ENCODE results near the gene EAF1.
A peak's percentile ranks its signal among the peaks of the same experiment; 100 is the strongest.
"Not testable (repeated sequence)": the region's sequence is repeated elsewhere in the genome, so short reads cannot be mapped to it uniquely, and the experiment has no call there.

The EAF1 gene

DNA sequence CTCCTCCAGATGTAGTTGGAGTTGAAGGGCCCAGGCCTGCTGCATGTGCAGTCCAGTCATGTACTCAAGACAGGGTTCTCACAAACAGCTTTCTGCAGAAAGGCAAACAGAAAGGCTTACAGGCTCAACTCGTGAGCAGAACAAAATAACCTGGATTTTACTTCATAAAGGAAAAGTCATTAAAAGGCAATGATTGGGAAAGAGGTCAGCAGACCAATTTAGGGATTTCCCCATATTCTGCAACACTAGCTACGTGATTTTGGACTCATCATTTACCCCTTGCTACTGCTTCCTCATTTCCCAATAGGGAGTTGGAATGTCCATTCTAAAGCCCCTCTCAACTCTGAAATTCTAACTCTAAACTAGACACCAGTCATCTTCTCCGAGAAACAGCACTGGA, 18.2 kb upstream of the EAF1 start:
- no peak for DNase-seq

DNA sequence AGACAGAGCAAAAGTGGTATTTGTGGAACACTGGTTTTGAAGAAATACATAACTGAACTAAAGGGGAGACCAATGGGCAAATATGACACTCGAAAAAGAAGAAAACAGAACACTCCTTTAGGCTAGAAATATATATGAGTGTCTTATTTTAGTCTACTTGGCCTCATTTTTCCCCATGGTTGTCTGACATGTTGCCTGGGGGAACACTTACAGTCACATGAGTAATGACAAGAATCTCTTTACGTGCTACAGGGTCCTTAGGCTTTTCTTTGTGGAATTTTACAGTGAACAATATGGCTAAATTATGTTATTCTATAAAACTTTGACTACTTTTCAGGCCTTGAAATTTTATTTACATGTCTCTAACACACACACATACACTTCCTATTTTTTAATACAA, 17.6 kb upstream of the EAF1 start:
- DNase-seq = no peak

DNA sequence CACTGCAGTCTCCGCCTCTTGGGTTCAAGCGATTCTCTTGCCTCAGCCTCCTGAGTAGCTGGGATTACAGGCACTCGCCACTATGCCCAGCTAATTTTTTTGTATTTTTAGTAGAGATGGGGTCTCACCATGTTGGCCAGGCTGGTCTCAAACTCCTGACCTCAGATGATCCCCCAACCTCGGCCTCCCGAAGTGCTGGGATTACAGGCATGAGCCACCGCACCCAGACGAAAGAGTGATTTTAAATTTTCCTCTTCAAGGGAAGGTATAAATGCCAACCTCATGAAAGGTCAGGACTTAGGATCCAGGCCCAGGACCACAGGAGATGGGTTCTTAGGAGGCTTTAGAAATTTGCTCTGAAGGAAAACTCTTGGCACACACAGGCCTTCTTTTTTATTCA, 16.4 kb upstream of the EAF1 start:
- not testable (repeated sequence) for DNase-seq

DNA sequence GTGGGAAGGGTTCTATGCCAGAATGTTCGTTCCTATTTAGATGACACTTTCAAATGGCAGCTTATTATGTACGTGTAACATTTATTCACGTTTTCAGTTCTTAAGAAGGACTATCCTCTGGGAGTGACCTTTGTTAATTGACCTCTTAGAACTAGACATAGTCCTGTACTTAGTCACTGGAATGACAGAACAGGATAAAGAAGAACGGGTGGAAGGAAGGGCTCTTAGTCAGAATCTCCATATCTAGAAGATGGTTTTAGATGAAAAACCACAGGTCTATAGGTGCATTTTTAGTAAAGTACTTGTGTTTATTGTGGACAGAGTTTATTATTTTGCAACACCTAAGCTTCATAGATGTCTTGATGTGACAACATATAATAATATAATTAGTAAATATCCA, 6.5 kb upstream of the EAF1 start:
- DNase-seq = no peak

DNA sequence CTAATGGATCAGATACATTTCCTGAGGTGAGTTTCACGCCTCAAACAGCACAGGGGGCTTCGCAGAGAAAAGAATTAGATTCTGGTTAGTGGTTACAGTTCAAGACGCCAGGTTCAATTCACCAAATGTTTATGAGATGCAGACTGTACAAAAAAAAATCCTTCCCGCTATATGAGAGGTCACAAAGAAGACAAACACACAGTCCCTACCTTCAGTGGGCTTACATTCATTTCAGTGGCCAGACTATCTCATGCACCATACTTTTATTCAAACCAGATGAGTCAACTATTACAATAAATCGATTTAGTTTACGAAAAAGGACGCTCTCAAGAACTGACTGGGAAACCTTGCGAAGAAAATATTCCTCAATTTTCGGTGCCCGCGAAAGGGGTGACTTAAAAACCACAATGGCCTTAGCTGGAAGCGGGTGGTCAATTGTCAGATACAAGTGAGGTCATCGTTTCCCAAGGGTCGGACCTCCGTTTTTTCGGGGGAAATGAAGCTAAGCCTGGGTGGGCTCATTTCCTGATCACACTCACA, 749 bp upstream of the EAF1 start:
- no peak for DNase-seq

DNA sequence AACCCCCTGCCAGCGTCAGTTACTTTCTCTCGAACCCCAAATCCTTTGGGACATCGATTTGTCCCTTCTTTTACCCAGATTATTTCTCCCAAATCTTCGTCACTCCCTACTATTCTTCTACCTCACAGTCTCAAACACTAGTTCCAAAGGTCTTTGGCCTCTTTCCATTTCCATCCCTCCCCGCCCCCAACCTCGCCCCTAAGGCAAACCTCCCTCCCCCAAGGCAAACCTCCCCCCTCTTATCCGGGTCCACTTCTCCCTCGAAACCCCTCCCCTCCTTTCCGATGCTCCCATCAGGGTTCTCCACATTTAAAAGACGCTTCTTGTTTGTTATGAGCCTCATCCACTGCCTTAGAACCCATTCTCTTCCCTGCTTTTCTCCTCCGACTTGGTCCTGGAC, 583 bp downstream of the EAF1 start:
- DNase-seq = no peak

DNA sequence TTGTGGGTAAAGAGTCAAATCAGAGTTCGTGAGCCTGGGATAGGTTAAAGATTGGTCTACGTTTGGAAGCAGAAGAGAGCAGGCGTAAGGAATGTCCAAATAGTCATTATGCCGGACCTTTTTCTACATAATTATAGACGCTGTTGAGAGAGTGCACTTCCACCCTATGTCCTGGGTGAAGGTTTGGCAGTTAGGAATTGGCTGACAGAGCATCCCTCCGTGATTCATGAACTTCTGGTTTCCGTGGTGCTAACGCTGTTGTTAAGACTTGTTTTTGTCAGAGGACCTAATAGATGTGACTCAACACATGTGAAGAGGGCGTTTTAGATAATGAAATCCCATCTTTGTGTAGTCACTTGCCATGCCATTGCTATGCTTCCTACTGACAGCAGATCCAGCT, 1.1 kb downstream of the EAF1 start:
- peak; percentile 24 for DNase-seq

DNA sequence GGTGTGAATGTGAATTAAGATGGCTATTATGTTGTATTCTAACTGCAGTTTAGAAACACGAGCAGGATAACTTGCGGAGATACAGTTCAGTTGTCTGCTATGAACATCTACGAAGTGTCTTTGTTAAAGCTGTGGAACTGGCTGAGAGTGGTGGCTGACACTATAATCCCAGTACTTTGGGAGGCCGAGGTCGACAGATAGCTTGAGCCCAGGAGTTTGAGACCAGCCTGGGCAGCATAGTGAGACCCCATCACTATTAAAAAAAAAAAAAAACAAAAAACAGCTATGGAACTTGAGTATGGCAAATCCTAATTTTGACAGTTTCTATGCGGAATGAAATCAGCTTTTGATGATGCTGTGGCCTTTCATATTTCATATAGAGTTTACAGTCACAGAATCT, 1.7 kb downstream of the EAF1 start:
- no peak for DNase-seq

DNA sequence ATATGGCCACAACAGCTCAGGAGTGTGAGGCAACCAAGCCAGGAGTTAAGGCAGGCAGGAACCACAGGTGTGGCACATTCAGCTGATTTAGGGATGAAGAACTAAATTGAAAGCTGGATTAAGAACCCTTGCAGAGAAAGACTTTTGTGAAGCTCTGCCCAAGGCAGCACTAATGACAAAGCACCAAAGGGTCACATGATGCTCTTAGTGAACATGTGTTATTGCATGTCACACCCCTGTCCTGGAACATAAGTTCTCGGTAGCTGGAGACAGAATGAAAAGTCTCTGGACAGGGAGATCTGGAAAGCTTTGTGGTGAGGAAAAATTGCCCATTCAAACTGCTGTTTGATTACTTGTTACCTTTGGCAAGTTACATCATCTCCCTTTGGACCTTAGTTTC, 3.2 kb downstream of the EAF1 start:
- DNase-seq = no peak

DNA sequence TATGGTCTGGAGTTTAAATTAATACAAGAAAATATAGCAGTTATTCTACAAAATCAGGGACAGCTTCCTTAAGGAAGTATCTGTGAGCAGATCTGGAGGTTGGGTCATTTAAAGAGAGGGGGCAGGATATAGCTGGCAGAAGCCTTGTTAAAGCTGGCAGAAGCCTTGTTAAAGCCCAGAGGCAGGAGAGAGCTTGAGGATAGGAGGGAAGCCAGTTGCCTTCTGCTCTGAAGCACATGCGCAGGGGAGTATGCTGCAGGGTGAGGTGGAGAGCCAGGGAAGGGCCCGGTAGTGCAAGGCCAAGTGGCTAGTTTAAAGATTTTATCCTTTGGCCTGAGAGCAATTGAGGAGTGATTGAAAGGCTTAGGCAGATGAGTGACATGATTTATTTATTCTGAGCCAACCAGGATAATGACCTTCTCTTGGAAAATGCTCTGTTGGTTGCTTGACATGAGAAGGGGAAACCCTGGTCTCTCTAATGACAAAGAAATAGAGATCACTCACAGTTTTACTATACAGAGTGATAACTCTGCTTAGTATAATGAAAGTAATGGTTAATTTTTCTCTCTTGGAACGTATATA, 3.9 kb downstream of the EAF1 start:
- DNase-seq = no peak

DNA sequence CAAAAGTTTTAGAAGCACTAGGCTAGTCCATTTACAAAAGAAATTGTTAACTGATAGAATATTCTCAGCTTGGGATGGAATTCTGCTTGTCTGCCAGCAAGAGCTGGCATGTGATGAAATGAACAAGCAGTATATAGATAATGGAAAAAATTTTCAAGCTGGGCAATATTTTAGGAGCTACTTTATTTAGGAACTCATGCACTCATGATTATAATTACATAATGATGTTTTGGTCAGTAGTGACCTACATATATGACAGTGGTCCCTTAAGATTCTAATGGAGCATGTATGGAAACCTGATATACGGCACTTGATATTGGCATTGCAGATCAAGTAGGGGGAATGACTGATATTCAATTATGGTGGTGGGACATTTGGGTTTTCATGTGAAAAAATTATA, 6.1 kb downstream of the EAF1 start:
- DNase-seq = no peak

DNA sequence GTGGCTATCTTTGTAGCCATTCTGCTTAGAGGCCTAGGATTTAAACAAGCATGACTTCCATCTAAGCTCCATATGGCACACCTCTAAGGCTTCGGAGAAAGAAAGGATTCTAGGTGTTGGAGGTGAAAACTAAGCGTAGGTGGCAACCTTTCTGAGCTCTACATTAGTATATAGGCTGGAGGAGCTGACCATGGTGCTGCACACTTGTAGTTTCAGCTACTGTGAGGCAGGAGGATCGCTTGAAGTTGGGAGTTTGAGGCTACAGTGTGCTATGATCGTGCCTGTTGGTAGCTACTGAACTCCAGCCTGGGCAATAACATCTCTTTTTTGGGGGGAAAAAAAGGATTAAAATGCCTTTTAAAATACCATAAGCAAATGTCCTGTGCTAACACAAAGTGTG, 7.4 kb downstream of the EAF1 start:
- no peak for DNase-seq

DNA sequence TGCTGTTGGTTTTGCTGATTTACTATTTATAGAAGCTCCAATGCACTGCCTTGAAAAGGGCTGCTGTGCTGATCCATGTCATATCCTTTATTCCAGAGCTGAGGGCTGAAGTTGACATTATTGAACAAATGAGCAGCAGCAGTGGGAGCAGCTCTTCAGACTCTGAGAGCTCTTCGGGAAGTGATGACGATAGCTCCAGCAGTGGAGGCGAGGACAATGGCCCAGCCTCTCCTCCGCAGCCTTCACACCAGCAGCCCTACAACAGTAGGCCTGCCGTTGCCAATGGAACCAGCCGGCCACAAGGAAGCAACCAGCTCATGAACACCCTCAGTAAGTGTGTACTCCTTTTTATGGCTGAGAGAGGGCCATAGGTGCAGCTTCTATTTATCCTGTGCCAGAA, 8.8 kb downstream of the EAF1 start:
- no peak for DNase-seq

DNA sequence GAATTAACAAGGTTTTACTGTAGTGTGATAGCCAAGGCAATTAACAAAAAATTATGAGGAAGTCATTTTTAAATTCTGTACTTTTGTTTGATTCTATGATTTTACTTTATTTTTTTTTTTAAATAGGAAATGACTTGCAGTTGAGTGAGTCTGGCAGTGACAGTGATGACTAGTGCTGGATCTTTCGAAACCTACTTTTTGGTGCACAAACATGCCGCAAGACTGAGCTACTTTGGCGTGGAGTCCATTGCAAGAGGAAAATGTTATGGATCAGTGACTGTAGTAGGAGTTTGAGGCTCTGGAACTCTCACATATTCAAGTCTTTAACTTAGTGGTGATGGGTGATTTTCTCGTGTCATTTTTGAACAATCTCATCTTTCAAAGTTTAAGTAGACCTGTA, 11.6 kb downstream of the EAF1 start:
- DNase-seq = no peak

DNA sequence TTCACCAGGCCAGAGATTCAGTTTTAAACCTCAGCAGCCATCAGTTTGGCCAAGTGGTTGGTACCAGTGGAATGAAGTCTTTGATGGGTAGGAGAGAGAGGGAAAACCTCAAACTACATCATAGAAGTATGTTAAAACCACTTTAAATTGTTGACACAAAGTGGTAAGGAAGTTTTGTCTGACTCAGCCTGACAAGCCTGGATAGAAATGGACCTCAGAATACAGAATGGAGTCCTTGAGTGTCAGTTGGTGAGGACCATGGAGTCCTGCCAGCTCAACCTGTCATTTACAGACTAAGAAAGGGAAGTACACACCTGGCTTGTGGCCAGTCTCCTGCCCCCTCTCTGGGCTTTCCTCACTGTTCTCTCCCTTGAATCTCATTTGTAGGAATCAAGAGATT, 12.1 kb downstream of the EAF1 start:
- no peak for DNase-seq

DNA sequence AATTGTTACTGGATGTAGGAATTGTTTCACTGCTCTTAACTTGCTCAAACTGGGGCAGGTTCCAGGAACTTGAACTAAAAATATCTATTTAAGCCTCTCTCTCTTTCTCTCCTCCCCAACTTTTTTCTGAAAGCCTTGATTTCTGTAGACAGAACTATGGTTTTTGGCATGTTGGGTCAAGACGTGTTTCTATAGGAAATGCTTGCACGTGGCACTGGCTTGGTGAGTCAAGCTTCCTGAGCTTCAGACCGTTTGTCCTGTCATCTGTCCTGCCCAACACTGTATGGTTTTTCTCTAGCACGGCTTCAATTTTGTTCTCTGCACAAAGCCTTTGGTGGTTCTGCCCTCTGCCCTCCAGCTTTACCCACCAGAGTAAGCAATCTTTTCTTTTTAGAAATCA, 13.5 kb downstream of the EAF1 start:
- DNase-seq = no peak

DNA sequence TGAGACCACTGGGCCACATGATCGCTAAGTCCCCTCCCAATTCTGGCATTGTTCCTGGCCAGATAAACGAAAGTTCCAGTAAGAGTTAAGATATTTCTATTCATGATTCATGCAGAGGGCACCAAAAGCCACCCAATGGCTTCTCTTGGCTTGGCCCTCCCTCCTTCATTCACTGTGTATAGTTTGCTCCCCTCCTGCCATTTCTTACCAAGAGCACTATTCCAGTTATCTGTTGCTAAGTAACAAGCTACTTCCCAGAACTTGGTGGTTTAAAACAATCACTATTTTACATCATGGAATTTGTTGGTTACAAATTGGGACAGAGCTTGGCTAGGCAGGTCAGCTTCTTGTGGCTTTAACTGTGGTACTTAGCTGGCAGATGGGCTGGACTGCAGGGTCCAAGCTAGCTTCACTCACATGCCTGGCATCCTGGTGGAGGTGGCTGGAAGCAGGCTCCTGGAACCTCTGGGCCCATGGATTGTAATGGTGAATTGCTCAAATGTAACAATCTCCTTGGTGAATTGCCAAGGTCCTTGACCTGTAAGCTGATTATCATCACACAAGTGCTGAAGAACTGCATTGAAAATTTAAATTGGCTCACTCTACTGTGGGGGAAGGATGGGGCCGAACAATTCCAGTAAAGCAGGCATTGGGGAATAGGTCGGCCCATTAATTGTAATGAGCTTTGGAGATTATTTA, 16.6 kb downstream of the EAF1 start:
- DNase-seq = no peak

DNA sequence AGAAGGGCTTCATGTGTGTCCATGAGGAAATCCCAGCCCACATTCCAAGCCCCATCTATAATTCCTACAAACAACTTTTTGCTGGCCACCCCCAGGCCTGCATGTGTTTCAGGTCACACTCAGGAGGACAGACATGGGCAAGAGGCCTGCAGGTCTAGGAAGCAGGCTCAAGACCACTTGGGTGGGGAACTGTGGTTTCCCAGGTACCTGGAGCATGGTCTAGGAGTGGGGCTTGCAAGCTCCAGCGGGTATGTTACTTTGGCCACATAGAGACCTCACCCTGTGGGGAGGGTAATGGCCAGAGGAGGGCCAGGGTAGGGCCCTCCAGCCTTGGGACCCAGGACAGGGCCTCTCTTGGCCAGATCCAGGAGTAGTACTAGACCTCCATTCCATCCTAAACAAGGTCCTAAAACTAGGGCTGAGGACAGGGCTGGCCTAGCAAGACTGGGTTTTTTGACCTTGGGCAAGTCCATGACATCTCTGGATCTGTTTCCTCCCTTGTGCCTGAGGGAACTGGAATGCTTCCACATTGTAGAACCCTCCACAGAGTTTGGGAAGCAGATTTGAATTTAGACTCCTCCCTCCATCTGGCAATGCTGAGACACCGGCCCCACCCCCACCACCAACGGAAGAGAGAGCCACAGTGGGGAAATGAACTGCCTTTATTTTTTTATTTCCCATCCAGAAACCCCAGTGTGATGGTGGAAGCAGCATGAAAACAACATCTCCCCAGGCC, 22.3 kb downstream of the EAF1 start:
- DNase-seq = no peak

DNA sequence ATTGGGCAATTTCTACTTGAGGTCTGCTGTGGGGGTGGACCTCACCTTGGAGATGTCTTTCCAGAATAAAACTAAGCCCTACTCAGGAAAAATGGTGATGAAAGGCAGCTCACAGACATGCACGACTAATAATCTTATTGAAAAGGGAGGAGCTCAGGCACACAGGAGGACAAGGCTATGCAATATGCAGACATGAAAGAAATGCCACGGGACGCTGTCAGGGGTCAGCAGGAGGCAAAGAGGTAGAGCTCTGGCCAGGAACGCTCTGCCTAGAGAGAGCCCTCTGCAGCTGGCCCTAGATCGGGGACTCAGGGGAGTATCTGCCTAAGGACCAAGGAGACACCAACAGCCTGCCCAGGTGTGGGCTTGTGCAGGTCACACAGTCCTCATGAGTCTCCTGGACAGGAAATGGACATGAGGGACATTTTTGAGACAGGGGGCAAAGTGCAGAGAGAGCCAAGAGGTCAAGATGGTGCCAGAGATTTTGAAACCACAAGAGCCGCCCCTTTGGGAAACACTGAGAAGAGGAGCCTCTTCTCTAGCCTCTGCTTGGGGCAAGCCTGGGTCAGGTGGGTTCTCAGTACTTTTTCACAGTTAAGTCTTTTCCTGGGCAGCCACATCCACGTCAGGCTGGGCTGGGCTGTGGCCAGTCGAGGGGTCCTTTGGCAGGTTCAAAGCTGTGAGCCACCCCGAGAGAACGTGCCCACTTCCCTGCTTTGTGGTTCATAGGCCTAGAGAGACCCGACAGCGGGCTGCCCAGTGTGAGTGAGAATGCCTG, 23.2 kb downstream of the EAF1 start:
- no peak for DNase-seq

DNA sequence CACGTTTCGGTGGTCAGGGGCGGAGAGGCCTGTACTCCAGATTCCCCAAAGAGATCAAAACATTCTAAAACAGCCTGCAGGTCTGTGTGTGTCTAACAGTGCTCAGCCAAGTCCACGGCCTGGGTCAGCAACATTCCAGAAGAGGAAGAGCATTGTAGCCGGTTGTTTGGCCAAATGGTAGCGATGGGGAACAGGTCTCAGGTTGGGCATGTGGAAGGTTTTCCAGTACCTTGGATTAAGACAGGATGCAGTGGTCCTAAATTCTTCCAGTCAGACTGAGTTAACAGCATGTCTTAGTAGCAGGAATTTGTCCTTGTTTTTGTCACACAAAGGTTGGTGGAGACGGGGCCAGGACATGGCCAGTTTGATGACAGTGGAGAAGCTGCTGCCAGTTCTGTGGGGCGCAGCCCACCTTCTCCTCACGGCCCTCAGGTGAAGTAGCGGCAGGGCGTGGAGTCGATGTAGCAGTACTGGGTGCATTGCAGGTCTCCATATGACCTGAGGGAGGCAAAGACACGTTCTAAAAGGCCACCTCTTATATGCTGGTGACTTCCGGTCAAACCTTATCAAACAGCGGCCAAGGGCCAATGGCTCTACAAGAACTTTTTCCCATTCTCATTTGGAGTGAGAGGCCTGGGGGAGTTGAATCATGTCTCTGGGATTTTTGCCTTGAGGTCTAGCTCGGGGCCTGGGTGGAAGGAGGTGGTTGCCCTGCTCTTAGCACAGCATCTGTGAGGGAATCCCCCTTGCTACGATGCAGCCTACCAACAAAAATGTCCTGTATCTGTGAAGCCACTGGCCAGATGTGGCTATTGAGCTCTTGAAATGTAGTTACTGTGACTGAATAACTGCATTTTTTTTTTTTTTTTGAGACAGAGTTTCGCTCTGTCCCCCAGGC, 24.1 kb downstream of the EAF1 start:
- DNase-seq = no peak

DNA sequence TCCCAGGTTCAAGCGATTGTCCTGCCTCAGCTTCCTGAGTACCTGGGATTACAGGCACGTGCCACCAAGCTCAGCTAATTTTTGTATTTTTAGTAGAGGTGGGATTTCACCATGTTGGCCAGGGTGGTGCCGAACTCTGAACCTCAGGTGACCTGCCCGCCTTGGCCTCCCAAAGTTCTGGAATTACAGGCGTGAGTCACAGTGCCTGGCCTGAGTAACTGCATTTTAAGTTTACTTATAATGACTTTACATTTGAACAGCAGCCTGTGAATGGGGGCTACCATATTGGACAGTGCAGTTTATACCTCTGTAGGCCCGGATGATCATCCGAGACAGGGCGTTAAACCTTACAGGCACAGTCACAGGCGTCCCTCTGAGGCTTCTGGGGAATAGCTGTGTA, 24.8 kb downstream of the EAF1 start:
- no peak for DNase-seq

DNA sequence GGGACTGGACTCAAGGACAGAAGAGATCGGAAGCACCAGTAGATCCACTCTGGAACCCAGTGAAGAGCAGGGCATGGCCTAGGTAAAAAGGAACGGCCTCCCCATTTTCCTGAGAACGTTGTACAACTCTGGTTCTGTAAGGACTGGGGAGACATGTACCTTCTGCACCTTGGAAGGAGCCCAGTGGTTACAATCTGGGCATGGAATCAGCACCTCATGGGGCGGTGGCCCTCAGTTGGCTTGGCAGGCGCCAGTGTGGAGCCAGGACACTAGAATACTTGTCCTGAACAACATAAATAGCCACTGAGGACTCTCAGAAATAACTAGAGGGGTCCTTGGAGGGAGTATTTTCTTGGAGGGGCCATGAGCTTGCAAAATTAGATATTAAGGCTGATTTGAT, 25.6 kb downstream of the EAF1 start:
- no peak for DNase-seq

All from stimulated activated naive CD4-positive, alpha-beta T cell treated with Interleukin-2 at 50 U/mL for 16 hours (primary cell).